CD14-positive monocyte (primary cell): ENCODE data around the gene RGPD4. TPM values are rescaled to one million over a fixed set of nuclear protein-coding genes. Genes with fewer than 3 reads are reported as not detected.
"Not testable (repeated sequence)": the region's sequence is repeated elsewhere in the genome, so short reads cannot be mapped to it uniquely, and the experiment has no call there.

Experiments used
- DNase-seq, 3 donors: peaks; one replicate each; pipeline ENCODE4 v3.0.0-alpha.2; 2011 to 2022
- H2AFZ ChIP-seq: 2 replicates; pipeline ENCODE4 v1.6.0; 2012; ENCODE audit warnings: mild to moderate bottlenecking, low read depth, low read length, inconsistent platforms; ENCODE audit not compliant: insufficient read depth, poor library complexity, severe bottlenecking
- H3K27ac ChIP-seq, 2 donors: 1 replicate in 1 of 2; 2 replicates in 1 of 2; pipeline ENCODE4 v1.5.1; 2012 to 2013; ENCODE audit warnings: low read length in 2 of 2, control low read depth in 1 of 2, inconsistent platforms in 1 of 2, low read depth in 1 of 2, mild to moderate bottlenecking in 1 of 2
- H3K27me3 ChIP-seq, 2 donors: one replicate each; pipeline versions ENCODE4 v1.6.0 to v1.6.1; 2011 to 2013; ENCODE audit warnings: low read length in 2 of 2; ENCODE audit not compliant: control insufficient read depth in 2 of 2, insufficient read depth in 2 of 2
- H3K36me3 ChIP-seq, 2 donors: replicated peaks in 1 of 2; 1 replicate in 1 of 2; 2 replicates in 1 of 2; pipeline versions ENCODE4 v1.5.1 to v1.6.1; 2012 to 2013; ENCODE audit warnings: low read length in 2 of 2, control low read depth in 1 of 2, inconsistent platforms in 1 of 2, mild to moderate bottlenecking in 1 of 2; ENCODE audit not compliant: insufficient read depth in 2 of 2, control insufficient read depth in 1 of 2
- H3K4me1 ChIP-seq, 2 donors: 1 replicate in 1 of 2; 2 replicates in 1 of 2; pipeline versions ENCODE4 v1.5.1 to v1.6.1; 2012 to 2013; ENCODE audit warnings: low read length in 2 of 2, control low read depth in 1 of 2, inconsistent platforms in 1 of 2, mild to moderate bottlenecking in 1 of 2, moderate library complexity in 1 of 2; ENCODE audit not compliant: insufficient read depth in 2 of 2, control insufficient read depth in 1 of 2
- H3K4me2 ChIP-seq: replicated peaks from 2 replicates; pipeline ENCODE3; 2012; ENCODE audit warnings: low read length, moderate library complexity, mild to moderate bottlenecking; ENCODE audit not compliant: poor library complexity, severe bottlenecking; ENCODE audit errors: extremely low read depth
- H3K4me3 ChIP-seq, 3 experiments: fragments of 200-600 bp in 1 of 3; sonication (generic) in 1 of 3; replicated peaks in 1 of 3; 1 replicate in 2 of 3; 2 replicates in 1 of 3; pipeline ENCODE4 v1.5.1; 2011 to 2013; ENCODE audit warnings: low read length in 3 of 3, mild to moderate bottlenecking in 3 of 3, control low read depth in 2 of 3, low read depth in 2 of 3, inconsistent platforms in 1 of 3, moderate library complexity in 1 of 3
- H3K79me2 ChIP-seq: 2 replicates; pipeline ENCODE4 v1.6.0; 2012; ENCODE audit warnings: mild to moderate bottlenecking, control low read depth, inconsistent platforms, low read length, moderate library complexity; ENCODE audit not compliant: insufficient read depth
- H3K9ac ChIP-seq: 2 replicates; pipeline ENCODE4 v1.6.0; 2017; ENCODE audit warnings: low read length, mild to moderate bottlenecking; ENCODE audit not compliant: insufficient read depth, poor library complexity, severe bottlenecking
- H3K9me3 ChIP-seq, 2 donors: replicated peaks in 1 of 2; 1 replicate in 1 of 2; 2 replicates in 1 of 2; pipeline versions ENCODE4 v1.5.1 to v1.6.1; 2012 to 2013; ENCODE audit warnings: low read length in 2 of 2, control low read depth in 1 of 2; ENCODE audit not compliant: control insufficient read depth in 1 of 2, insufficient read depth in 1 of 2
- H4K20me1 ChIP-seq: 2 replicates; pipeline ENCODE4 v1.6.0; 2012; ENCODE audit warnings: mild to moderate bottlenecking, low read length, control low read depth, moderate library complexity; ENCODE audit not compliant: insufficient read depth
- H3K27ac Mint-ChIP-seq, 7 donors: one replicate each; pipeline ENCODE4 v1.8.0; 2020; ENCODE audit warnings: mild to moderate bottlenecking in 7 of 7, mixed read lengths in 7 of 7, moderate library complexity in 6 of 7, inconsistent platforms in 2 of 7
- H3K27me3 Mint-ChIP-seq, 3 donors: one replicate each; pipeline ENCODE4 v1.8.0; 2021 to 2022; ENCODE audit warnings: low read depth in 3 of 3, mild to moderate bottlenecking in 3 of 3, mixed read lengths in 3 of 3, moderate library complexity in 3 of 3, inconsistent platforms in 1 of 3
- H3K36me3 Mint-ChIP-seq, 2 donors: one replicate each; pipeline ENCODE4 v1.8.0; 2020; ENCODE audit warnings: mixed read lengths in 2 of 2, inconsistent platforms in 1 of 2, mild to moderate bottlenecking in 1 of 2
- H3K4me1 Mint-ChIP-seq: one replicate; pipeline ENCODE4 v1.8.0; 2020; ENCODE audit warnings: mild to moderate bottlenecking, mixed read lengths
- H3K4me3 Mint-ChIP-seq, 2 donors: one replicate each; pipeline ENCODE4 v1.8.0; 2020; ENCODE audit warnings: mild to moderate bottlenecking in 2 of 2, mixed read lengths in 2 of 2, moderate library complexity in 1 of 2
- H3K9me3 Mint-ChIP-seq, 7 donors: one replicate each; pipeline ENCODE4 v1.8.0; 2020 to 2022; ENCODE audit warnings: mixed read lengths in 7 of 7, mild to moderate bottlenecking in 6 of 7, moderate library complexity in 6 of 7, inconsistent platforms in 2 of 7
- WGBS: methylation state at CpG from one replicate; pipeline ENCODE4 v1.1.5; 2013; ENCODE audit warnings: missing lambda C conversion rate; ENCODE audit not compliant: insufficient coverage; 5-methylcytosine and 5-hydroxymethylcytosine counted together
- intact Hi-C, 2 donors: fragments of 100-400 bp; cut with micrococcal nuclease; formaldehyde crosslinking; loops; one replicate each; pipeline versions ENCODE4 v1.15.0 to v1.15.1; 2023
- polyA plus RNA-seq, 3 donors: library from polyadenylated mRNA; depleted of rRNA in 1 of 3; unstranded in 2 of 3; stranded (reverse) in 1 of 3; fragments of 300-500 nt in 2 of 3; fragments of >200 nt in 1 of 3; fragmentation: Illumina TruSeq in 2 of 3; gene quantifications; 1 replicate in 2 of 3; 2 replicates in 1 of 3; pipeline ENCODE4 v1.2.3, GENCODE V29; 2012 to 2021
- TF ChIP-seq, protein P1 (sequence below): fragments of 200-600 bp; IDR thresholded peaks from one replicate; pipeline ENCODE4 v1.8.0; 2022; ENCODE audit warnings: antibody characterized with exemption, mild to moderate bottlenecking

Gene RGPD4
- polyA plus RNA-seq, 3 donors: not detected

DNA sequence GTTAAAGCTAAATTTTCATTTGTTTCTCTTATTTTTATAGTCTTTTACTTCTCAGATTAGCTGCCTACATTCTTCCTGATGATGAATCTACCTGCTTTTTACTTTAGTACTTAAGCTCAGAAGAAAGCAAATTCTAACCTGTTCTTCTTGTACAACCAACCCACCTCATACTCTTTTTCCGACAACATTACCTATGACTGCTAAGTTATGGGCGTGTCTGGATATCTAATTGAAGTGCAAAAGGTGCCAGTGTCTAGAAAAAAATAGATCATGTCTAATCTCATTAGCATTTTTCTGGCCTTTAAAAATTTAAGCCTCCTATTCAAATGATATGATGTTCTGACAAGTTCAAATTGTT lies 1.5 kb upstream of the RGPD4 start:
- Histone ChIP-seq H3K27me3 (no peaks in the 10 kb centered on the region), H3K36me3 (no peaks in the 10 kb centered on the region), H3K4me1 (no peaks in the 10 kb centered on the region), H3K9ac (no peak overlapping the region), H4K20me1 (no peaks in the 10 kb centered on the region), H3K9me3 (peaks cover 0 to 7% of the 10 kb centered on the region in 2 donors), H3K79me2 (no peaks in the 10 kb centered on the region), H3K4me3 (no peak overlapping the region), H3K27ac (no peak overlapping the region), H3K4me2 (no peak overlapping the region), H2AFZ (no peak overlapping the region)
- Mint-ChIP-seq H3K36me3 (no peaks in the 10 kb centered on the region), H3K4me3 (no peak overlapping the region), H3K4me1 (no peaks in the 10 kb centered on the region), H3K9me3 (peaks cover 0 to 9% (median 2%) of the 10 kb centered on the region in 7 donors), H3K27me3 (peaks cover 0 to 2% (median 0%) of the 10 kb centered on the region in 3 donors), H3K27ac (no peak overlapping the region)
- no peak for DNase-seq
- TF ChIP-seq, protein P1, sequence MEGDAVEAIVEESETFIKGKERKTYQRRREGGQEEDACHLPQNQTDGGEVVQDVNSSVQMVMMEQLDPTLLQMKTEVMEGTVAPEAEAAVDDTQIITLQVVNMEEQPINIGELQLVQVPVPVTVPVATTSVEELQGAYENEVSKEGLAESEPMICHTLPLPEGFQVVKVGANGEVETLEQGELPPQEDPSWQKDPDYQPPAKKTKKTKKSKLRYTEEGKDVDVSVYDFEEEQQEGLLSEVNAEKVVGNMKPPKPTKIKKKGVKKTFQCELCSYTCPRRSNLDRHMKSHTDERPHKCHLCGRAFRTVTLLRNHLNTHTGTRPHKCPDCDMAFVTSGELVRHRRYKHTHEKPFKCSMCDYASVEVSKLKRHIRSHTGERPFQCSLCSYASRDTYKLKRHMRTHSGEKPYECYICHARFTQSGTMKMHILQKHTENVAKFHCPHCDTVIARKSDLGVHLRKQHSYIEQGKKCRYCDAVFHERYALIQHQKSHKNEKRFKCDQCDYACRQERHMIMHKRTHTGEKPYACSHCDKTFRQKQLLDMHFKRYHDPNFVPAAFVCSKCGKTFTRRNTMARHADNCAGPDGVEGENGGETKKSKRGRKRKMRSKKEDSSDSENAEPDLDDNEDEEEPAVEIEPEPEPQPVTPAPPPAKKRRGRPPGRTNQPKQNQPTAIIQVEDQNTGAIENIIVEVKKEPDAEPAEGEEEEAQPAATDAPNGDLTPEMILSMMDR: no peak
- intact Hi-C loops: no loop called here
- no CpG with 5 or more reads among the region's 2 CpGs for WGBS

DNA sequence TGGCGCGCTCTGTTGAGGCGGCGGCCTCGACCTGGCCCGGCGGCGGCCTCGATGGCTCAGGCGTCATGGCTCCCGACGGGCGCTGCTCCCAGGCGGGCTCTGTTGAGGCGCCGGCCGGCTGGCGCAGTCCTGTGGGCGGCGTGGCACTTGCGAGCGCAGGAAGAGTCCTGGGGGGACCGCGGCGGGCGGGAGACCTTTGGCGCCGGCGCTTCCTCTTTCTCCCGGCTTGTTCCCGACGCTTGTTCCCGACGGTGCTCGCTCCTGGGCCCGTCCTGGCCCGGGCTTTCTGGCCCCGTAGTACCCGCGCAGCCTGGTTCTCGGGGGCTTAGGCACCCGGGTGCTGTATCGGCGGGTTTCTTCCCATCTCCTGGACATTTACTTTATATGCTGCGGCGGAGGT lies 2.8 kb downstream of the RGPD4 start:
- H3K9ac ChIP-seq, H3K4me1 ChIP-seq, H4K20me1 ChIP-seq, H3K27me3 ChIP-seq, H3K9me3 Mint-ChIP-seq, DNase-seq, intact Hi-C loops, H3K9me3 ChIP-seq, H3K27ac ChIP-seq, H3K79me2 ChIP-seq, H3K27me3 Mint-ChIP-seq, H2AFZ ChIP-seq, H3K36me3 ChIP-seq, H3K4me3 ChIP-seq, H3K27ac Mint-ChIP-seq, H3K4me3 Mint-ChIP-seq, H3K4me1 Mint-ChIP-seq, H3K36me3 Mint-ChIP-seq, H3K4me2 ChIP-seq: not testable (repeated sequence)
- WGBS: 100% methylated on average over 18 of the region's 46 CpGs

DNA sequence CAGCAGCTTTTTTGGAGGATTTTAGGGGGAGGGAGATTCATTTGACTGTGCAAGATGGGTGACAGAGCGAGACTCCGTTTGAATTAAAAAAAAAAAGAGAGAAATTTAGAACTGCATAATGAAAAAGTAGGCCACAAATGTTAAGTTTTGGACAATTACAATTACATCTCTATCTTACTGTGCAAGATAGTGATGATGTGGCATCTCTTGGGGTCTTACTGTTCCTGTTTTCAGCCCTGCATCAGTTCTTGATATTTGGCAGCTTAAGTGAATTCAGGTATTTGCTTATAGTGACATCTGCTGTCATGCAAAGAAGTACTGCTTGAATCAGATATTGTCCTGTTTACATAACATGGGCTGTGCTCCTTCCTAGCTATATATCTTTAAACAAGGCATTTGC lies 6.5 kb downstream of the RGPD4 start:
- H3K79me2 ChIP-seq, H3K27me3 ChIP-seq, intact Hi-C loops, H3K36me3 ChIP-seq, H3K27ac ChIP-seq, H3K4me3 Mint-ChIP-seq, H3K9ac ChIP-seq, H3K4me1 ChIP-seq, H3K4me3 ChIP-seq, H3K27ac Mint-ChIP-seq, H3K36me3 Mint-ChIP-seq, H3K27me3 Mint-ChIP-seq, H4K20me1 ChIP-seq, DNase-seq, H3K9me3 ChIP-seq, H3K4me1 Mint-ChIP-seq, H3K4me2 ChIP-seq, H2AFZ ChIP-seq, H3K9me3 Mint-ChIP-seq: not testable (repeated sequence)
- WGBS: no CpG with 5 or more reads among the region's 2 CpGs

DNA sequence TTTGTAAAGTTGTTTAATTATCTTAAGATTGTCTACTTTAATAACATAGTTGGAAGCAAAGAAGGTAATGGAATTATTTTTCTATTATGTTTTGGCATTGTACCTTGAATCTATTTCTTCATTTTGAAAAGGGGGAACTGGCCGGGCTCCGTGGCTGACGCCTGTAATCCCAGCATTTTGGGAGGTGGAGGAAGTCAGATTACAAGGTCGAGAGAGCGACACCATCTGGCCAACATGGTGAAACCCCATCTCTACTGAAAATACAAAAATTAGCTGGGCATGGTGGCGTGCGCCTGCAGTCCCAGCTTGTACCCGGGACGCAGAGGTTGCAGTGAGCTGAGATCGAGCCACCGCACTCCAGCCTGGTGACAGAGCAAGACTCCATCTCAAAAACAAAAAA lies 6.9 kb downstream of the RGPD4 start:
- no CpG with 5 or more reads among the region's 11 CpGs for WGBS
- H3K4me1 ChIP-seq: not testable (repeated sequence)

More for the DNA sequence above, 6.9 kb downstream of the RGPD4 start:
- H3K9ac ChIP-seq, DNase-seq, H2AFZ ChIP-seq, H3K4me1 Mint-ChIP-seq, H3K4me3 ChIP-seq, H3K27ac Mint-ChIP-seq, H3K4me3 Mint-ChIP-seq, intact Hi-C loops, H3K9me3 Mint-ChIP-seq, H3K27me3 Mint-ChIP-seq, H3K79me2 ChIP-seq, H3K27me3 ChIP-seq, H3K27ac ChIP-seq, H3K4me2 ChIP-seq, H3K9me3 ChIP-seq, H3K36me3 ChIP-seq, H4K20me1 ChIP-seq, H3K36me3 Mint-ChIP-seq: not testable (repeated sequence)
